NB4 (cell line): Measurements from ENCODE around the gene HOXA4.

Experiments used
- CTCF ChIP-seq: IDR thresholded peaks from one replicate; pipeline ENCODE4 v1.5.1; 2012; ENCODE audit warnings: low read depth, low read length
- MAX ChIP-seq: IDR thresholded peaks from 2 replicates; pipeline ENCODE4 v1.6.1; 2011; ENCODE audit warnings: low read depth, low read length
- MYC ChIP-seq: IDR thresholded peaks from 2 replicates; pipeline ENCODE4 v1.6.1; 2011; ENCODE audit warnings: low read depth, low read length
- POLR2A ChIP-seq: IDR thresholded peaks from 2 replicates; pipeline ENCODE4 v1.6.1; 2011; ENCODE audit warnings: mild to moderate bottlenecking; ENCODE audit not compliant: insufficient read length; ENCODE audit errors: extremely low read depth

GRCh38 chr7:27083646-27084045, 46.9 kb downstream of the HOXA4 start:
- TF ChIP-seq CTCF (no peak), POLR2A (no peak), MYC (no peak), MAX (no peak)
